Eye (tissue), 1 donor: Measurements from ENCODE around the gene ASIC4.
A peak's percentile ranks its signal among the peaks of the same experiment; 100 is the strongest.

Experiments
- DNase-seq: peaks from one replicate; pipeline ENCODE4 v3.0.0-alpha.2; 2015

Gene ASIC4

DNA sequence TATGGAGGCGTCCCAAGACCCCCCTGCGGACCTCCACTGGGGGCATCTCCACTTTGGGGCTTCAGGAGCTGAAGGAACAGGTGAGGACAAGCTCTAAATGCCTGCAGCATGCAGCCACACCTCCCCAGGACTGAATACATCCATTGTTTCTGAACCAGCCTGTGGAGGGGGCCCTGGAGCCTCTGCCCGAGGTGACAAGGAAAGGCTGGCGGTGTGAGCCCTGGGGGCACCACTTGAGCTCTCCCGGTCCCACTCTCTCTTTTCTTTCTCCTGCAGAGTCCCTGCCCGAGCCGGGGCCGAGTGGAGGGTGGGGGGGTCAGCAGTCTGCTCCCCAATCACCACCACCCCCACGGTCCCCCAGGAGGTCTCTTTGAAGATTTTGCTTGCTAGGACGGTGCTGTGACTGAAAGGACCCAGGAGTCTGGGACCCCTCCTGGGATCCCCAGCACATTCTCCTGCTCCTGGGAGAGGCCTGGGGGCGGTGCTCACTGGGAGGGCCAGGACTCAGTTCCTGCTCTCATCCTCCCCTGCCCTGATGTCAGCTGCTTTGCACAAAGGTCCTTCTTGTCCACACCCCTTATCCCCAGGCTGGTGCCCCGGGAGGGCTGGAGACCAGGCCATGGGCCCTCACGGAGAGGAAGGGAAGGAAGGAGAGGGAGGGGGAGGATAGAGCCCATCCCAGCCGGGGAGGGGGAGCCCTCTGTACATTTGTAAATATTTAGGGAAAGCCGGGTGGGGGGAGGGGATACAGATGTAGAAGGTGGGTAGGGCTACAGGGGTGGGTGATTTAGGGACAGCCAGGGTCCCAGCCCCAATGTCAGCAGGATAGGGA is 23.6 kb downstream of the ASIC4 start:
- DNase-seq: peak; percentile 60

DNA sequence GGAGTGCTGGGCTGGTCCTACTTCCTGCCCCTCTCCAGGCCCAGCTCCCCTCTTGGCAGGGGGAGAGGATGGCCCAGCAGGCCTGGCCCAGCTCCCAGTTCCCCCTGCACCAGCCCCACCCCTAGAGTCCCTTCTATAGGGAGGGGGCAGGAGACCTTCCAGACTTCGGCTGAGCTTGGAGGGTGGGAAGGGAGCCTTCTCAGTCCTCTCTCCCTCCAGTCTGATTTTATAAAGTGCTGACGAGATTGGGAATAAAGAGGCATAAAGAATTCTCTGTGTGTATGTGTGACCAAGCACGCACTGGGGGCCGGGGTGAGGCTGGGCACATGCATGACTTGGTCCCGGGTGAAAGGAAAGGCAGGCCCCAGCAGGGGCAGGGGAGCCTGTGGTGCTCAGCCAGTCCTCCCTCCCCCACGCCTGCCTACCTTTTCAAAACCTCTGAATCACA is 24.2 kb downstream of the ASIC4 start:
- DNase-seq: peak; percentile 80

DNA sequence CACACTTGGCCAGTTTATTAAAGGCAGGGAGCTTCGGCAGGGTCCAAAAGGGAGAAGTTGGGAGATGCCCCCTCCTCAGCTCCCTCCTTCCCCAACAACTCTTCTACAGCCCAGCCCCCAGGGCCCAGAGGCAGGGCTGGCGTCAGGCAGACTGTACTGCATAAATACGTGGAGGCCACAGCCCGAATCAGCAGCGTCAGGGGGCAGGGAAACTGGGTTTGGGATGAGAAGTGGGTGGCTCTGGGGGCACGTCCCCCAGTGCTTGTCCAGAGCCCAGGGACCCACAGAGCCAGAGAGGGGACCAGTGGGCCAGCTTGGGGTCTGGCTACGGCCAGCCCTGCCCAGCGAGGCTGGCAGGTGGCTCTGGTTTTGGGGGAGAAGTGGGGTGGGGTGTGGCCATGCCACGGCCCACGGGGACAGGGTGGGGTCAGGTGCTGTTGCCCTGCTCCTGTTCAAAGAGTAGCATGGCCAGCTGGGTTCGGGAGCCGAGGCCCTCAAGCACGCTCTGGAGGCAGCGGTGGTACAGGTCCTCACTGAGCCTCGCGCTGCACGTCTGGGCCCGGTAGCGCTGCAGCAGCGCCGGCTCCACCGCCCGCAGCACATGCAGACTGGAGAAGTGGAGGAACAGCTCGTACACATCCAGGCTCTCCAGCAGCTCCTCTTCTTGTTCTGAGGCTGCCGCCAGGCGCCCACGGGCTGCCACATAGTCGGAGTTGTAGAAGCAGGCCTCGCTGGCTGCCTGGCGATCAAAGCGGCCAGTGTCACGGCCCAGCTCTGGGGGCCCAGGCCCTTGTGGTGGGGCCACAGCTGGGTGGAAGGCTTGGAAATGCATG is 24.9 kb downstream of the ASIC4 start:
- DNase-seq: no peak

DNA sequence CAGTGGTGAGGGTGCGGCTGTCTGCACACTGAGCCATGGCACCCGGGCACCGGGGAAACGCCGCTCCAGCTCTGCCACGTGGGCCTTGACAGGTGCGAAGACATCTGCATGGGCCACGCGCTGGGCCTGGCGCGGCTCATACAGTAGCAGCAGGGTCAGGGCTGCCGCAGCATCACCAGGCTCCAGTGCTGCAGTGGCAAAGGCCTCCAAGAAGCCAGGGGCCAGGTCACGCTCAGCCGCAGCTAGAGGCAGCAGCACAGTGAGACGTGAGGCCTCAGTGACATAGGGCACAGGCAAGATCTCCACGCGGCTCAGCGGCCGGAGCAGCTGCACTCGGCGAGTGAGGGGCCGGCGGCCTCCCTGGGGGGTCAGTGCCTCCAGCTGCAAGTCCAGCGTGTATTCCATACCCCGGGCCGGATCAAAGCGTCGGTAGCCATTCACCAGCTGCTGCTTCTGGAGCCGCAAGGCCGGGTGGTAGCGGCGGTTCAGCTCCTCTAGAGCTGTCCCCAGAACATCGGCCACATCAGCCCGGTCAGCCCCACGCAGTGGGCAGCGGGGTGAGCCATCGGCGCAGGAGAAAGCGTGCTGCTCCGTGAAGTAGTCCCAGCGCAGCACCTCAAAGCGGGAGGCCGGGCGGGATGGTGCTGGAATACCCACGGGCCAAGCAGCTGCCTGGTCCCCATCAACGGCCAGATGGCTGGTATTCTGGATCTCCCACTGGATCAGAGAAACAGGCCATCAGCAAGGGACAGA is 25.8 kb downstream of the ASIC4 start:
- peak; percentile 52 for DNase-seq

DNA sequence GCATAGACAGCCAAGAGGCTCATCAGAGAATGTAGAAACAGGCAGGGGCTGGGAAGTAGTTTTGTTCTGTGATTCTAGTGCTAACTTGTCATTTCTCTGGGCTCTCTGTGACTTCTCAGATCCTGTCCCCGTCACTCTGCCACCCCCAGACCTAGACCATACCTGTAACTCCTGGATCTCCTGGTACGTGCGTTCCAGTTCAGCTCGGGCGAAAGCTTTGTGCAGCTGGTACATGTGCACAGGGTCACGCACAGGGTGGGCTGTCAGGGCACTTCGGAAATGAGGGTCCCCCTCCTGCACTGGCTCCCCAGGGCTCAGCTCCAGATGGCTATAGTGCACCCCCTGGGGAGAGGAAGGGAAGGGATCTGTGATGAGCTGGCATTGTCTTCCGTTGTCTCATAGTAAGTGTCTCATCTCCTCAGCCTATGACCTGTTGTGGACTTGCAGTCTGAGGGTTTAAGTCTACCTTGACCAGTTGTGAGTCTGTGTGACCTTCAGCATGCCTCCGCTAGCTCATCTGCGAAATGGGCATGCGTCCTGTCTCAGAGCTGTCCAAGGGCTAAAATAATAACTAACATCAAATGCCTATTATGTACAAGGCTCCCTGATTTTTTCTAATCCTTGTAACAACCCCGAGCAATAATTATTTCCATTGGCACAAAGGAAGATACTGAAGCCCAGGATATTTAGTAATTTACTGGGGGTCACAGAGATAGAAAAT is 26.7 kb downstream of the ASIC4 start:
- no peak for DNase-seq

DNA sequence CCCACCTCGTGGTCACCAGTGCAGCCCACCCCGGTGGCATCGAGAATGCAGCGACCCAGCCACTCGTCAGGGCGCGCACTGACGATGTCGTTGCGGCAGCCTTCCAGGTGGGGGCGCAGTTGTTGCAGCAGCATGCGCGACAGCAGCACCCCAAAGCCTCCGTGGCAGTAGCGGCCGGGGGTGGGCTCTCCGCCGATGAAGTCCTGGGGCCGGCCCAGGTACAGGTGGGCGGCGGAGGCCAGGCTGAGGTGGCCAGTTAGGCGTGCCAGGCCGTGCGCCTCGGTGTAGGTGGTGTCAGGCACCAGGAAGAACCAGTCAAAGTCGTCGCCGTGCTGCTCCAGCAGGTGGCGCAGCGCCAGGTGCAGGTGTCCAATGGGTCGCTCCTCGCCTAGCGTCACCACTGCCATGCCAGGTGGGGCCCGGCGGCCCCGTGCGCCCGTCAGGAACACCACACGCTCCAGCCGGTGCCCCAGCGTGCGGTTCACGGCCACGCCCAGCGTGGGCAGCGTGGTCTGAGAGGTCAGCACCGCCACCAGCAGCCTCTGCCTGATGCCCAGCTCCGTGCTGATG is 27.4 kb downstream of the ASIC4 start:
- DNase-seq: peak; percentile 94

DNA sequence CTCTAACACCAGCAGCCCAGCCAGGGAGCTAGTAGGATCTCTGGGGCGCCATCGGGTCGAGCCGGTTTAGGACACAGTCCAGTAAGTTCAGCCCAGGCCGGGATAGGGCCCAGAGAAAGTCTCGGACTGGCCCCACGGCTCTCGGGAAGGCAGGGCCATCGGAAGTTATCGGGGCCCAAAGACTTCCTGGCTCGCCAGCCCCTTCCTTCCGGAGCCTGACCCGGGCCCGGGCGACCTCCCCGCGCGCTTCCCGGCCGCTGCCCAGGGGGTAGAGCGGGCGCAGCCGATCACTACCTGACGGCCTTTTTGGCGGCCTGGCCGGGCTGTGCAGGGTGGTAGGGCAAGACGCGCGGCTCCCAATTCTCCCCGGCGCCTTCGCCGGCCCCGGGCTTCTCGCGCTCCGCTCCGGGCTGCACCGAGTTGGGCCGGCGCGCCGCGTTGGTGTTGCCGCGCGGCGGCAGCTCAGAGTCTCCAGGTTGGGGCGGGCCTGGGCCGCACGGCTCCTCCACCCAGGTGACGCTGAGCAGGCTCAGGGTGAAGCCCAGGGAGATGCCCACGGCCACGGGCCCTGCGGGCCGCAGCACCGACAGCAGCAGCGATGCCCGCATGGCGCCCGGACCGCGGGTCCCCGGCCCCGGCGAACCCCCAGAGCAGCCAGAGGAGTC is 28.8 kb downstream of the ASIC4 start:
- DNase-seq: no peak

DNA sequence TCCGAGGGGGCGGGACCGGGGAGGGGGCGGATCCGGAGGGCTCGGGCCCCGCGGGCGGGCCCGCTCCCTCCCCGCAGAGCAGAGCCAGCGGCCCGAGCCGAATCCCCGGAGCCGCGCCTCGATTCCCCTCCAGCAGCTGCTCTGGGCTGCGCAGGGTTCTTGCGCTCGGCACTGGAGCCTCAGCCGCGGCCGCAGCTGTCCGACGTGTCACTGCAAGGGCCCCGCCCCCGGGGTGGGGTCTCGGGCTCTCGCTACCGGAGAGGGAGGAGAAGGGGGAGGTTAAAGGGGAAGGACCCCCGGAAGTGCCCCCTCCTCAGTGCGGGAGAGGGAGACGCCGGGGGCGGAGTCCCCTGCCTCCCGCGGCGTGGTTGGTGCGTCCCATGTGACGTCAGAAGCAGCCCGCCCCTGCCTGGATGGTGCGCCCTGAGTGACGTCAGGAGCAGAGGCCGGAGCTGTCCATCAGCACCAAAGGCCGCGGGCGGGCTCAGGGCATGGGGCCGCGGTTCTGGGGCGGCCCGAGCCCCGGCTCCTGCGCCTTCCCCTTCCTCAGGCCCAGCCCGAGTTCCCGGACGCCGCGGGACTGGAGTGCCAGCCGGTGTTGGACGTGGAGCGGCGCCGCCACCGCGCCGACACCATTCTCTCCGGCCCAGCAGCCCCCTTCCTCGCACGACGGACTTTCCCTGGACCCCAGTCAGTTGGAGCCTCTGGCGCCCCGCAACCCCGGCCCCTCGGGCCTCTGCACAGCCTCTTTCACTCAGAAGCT is 29.5 kb downstream of the ASIC4 start, which contains the start of the genes CHPF and TMEM198:
TSS of gene CHPF (minus strand) at position 214 of the 763 bp plus-strand sequence. CDS start 271 bp downstream, outside the sequence.
TSS of gene TMEM198 (plus strand) at position 433 of the 763 bp plus-strand sequence. CDS start 700 bp downstream, outside the sequence.
- peak; percentile 99 for DNase-seq

DNA sequence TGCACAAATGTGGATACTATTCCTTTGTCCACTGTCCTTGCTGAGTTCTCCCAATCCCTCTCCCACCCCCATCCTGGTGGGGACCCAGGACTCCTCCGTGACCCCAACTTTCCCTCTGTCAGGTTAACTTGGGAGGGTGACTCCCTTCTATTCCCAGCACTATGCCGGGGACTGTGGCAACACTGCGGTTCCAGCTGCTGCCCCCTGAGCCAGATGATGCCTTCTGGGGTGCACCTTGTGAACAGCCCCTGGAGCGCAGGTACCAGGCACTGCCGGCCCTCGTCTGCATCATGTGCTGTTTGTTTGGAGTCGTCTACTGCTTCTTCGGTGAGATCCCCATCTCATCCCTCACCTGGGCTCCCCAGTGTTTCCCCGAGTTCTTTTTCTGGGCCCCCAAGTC is 30.3 kb downstream of the ASIC4 start:
- no peak for DNase-seq

DNA sequence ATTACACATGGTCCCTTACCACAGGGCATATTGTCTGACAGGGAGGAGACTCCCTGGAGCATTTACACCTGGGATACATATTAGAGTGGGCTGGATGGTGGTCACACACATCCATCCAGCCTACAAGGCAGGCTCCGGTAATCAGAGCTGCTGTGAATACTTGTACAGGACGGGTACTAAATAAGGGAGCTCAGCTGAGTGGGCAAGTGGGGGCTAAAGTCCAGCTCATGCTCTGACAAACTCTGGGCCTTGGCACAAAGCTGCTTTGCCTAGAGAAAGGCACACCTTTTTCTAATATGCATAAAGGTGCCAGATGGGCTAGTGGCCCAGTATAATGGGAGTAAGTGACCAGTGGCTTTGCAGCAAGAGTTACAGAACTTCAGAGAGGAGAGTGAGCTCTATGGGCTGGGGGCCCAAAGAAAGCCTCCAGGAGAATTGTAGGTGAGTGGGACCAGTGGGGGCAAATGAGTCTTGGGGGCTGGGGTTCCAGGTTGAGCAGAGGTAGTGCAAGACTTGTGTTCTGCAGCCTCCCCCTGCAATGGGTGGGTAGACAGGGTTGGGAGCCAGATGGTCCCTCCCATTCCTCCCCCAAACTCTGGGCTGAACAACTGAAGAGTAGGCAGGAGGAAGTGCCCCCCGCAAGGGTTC is 31.1 kb downstream of the ASIC4 start:
- DNase-seq: no peak

DNA sequence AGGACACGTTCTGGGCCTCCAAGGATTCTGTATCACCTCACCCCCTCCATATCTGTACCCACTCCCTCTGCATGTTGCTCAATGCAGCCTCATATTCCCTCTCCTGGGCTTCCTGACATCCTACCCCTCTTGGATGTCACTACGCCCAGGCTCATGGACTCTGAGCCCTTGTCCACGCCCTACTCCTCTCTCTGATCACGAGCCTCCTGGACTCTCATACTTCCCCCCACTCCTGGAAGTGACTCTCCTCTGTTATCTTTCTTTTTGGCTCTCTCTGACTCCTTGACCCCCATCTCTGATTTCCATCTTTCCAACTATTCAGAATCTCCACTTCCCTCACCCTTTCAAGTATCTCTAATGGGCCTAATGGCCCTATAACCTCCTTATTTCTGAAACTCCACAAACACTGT is 31.7 kb downstream of the ASIC4 start:
- no peak for DNase-seq

DNA sequence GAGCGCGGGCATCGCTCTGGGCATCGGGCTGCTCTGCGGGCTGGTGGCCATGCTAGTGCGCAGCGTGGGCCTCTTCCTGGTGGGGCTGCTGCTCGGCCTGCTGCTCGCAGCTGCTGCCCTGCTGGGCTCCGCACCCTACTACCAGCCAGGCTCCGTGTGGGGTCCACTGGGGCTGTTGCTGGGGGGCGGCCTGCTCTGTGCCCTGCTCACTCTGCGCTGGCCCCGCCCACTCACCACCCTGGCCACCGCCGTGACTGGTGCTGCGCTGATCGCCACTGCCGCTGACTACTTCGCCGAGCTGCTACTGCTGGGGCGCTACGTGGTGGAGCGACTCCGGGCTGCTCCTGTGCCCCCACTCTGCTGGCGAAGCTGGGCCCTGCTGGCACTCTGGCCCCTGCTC is 33.3 kb downstream of the ASIC4 start:
- no peak for DNase-seq

DNA sequence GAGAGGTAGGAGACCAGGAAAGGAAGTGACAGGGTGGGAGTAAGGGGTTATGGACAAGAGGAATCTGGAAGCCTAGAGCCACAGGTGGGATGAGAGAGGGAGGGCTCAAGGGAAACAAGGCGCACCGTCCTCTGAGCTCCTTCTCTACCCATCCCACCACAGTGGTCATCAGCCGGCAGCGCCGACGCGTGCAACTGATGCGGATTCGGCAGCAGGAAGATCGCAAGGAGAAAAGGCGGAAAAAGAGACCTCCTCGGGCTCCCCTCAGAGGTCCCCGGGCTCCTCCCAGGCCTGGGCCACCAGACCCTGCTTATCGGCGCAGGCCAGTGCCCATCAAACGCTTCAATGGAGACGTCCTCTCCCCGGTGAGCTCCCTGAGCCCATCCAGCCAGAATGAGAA is 34.7 kb downstream of the ASIC4 start:
- DNase-seq: no peak

DNA sequence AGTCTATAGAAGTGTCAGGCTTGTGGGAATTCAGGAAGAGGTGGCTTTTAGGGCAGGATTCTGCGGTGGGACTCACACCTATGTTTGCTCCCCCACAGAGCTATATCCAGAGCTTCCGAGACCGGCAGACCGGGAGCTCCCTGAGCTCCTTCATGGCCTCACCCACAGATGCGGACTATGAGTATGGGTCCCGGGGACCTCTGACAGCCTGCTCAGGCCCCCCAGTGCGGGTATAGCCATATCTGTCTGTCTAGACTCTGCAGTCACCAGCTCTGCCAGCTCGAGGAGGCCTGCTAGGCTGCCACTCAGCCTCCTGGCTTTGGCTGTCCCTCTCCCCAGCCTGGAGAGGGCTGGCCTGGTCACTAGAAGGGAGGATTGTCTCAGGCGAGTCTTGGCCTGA is 35.3 kb downstream of the ASIC4 start:
- DNase-seq: no peak

DNA sequence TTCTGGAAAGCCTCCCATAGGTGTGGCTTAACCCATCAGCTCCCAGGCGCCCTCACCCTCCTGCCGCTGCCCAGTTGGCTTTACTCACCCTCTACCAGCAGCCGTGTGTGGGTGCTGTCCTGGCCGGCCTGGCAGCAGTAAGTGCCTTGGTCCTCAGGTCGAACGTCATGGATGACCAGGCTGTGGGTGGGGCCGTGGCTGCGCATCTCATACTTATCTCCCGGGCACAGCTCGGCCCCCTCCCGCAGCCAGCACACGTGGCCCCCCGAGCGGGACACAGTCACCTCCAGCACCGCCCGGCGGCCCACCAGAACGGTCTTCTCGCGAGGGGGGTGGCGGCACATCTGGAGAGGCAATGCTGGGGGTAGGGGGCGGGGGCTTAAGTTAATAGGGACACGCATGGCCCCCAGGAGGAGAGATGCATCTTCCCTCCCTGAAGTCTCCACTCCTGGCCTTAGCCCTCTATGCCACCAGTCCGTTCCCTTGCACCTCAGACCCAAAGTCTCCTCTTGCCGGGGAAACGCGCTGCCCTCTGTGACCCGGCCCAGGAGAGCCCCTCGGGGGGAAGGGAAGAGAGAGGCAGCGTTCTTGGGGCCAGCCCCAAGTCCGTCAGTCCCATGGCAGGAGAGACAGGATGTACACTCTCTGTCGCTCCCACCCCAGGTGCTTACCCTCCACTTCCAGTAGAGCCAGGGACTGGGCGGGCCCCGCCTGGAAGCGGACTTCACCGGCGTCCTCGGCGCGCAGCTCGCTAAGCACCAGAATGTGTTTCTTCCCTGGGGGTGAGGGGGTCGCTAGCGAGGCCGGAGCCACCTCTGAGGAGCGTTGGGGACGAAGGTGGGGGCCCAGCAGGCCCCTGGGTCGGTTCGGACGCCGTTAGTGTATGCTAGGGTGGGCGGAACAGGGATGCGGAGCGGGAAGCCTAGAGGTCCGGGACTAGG is 37.4 kb downstream of the ASIC4 start:
- peak; percentile 50 for DNase-seq

DNA sequence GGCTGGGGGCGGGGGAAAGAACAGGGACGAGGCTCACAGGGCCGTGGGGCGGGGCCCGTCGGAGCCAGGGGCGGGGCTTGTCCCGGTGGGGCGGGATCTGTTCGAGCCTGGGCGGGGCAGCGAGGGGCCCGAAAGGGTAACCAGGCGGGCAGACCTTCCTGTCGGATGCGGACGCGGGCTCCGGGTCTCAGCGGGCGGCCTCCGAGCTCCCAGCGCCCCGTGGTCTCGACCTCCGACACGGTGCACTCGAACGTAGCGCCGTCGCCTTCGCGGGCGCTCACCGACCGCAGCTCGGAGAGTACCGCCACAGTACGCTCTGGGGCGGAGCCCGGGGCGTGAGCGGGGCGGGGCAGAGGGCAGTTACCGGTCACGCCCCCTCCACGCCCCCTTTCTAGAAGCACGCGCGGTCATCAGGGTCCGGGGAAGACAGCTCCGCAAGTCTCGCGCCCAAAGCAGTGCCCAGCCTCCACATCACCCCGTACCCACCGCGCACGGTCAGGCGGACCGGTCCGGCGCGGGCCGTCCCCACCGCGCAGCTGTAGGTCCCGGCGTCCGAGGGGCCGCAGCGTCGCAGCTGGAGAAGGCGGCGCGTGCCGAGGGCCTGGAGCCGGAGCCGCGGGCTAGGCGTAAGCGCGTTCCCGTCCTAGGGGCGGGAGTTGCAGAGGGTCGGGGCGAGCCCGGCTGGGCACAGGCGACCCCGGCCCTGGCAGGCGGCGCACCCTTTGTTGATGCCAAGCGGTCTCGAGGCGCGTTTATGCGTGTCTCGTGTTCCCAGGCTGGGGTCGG is 38.3 kb downstream of the ASIC4 start:
- peak; percentile 96 for DNase-seq

DNA sequence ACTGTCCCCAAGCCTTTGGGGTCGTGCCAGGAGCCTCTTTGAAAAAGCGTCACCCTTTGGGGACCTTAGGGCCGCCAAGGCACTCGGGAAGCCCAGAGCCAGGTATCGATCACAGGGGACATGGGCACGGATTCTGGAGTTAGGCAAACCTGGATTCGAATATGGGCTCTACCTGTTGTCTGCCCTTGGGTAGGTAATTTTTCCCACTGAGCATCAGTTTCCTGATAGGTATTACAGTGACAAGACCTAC is 38.8 kb downstream of the ASIC4 start:
- DNase-seq: no peak

DNA sequence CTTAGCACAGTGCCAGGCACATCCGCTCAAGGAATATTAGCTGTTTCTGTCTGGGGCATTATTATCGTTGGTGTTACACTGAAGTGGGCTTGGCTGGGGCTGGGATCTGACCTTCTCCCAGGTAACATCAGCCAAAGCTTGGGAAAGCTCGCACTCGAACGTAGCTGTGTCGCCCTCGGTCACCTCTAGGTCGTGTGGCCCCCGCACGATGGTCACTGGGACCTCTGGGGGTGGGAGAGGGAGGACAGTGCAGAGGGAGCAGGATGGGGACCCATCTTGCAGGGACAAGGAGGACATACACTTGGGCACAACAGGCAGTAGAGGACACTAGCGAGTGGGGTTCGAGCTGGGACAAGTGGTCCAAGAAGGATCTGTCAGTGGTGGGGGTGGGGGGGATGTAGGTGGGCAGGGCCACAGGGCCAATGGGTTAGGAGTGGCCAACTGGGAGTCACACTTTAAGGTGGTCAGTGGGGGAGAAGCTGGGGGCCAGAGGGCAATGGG is 39.2 kb downstream of the ASIC4 start:
- no peak for DNase-seq
